ENCODE measurements around the gene TMEM131.

- TF ChIP-seq, protein P1, sequence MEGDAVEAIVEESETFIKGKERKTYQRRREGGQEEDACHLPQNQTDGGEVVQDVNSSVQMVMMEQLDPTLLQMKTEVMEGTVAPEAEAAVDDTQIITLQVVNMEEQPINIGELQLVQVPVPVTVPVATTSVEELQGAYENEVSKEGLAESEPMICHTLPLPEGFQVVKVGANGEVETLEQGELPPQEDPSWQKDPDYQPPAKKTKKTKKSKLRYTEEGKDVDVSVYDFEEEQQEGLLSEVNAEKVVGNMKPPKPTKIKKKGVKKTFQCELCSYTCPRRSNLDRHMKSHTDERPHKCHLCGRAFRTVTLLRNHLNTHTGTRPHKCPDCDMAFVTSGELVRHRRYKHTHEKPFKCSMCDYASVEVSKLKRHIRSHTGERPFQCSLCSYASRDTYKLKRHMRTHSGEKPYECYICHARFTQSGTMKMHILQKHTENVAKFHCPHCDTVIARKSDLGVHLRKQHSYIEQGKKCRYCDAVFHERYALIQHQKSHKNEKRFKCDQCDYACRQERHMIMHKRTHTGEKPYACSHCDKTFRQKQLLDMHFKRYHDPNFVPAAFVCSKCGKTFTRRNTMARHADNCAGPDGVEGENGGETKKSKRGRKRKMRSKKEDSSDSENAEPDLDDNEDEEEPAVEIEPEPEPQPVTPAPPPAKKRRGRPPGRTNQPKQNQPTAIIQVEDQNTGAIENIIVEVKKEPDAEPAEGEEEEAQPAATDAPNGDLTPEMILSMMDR (IDR thresholded peaks at IDR 0.05), result no peak
- no peak for TF ChIP-seq POLR2A (IDR thresholded peaks at IDR 0.05)
- no peak for TF ChIP-seq EP300 (IDR thresholded peaks at IDR 0.05)
These were observed 124.5 kb downstream of the TMEM131 start for GRCh38 chr2:97871096-97871780.
